Stimulated activated memory B cell treated with anti-CD40 and anti-IgM and Interleukin-4, amounts not matched to agents 10 μg/mL and 1 μg/mL and 100 μg/mL, for 72 hours (primary cell): ENCODE measurements around the gene PDK1.
"Not testable (repeated sequence)": the region's sequence is repeated elsewhere in the genome, so short reads cannot be mapped to it uniquely, and the experiment has no call there.

Source experiments
- ATAC-seq: fragments of 150-1000 bp; cut with Tn5 transposase; 2 replicates; pipeline ENCODE4 v1.10.0; 2021
- H3K27ac Mint-ChIP-seq: one replicate; pipeline ENCODE4 v1.8.0; 2022; ENCODE audit warnings: mild to moderate bottlenecking, mixed read lengths
- H3K27me3 Mint-ChIP-seq: one replicate; pipeline ENCODE4 v1.8.0; 2022; ENCODE audit warnings: mixed read lengths
- H3K36me3 Mint-ChIP-seq: one replicate; pipeline ENCODE4 v1.8.0; 2022; ENCODE audit warnings: mixed read lengths
- H3K4me1 Mint-ChIP-seq: one replicate; pipeline ENCODE4 v1.8.0; 2022; ENCODE audit warnings: mixed read lengths
- H3K4me3 Mint-ChIP-seq: one replicate; pipeline ENCODE4 v1.8.0; 2022; ENCODE audit warnings: mild to moderate bottlenecking, moderate library complexity, mixed read lengths
- H3K9me3 Mint-ChIP-seq: one replicate; pipeline ENCODE4 v1.8.0; 2022; ENCODE audit warnings: mixed read lengths

PDK1 gene

GRCh38 chr2:172571245-172571644, 15.4 kb downstream of the PDK1 start:
- Mint-ChIP-seq H3K27me3 (no peaks in the 10 kb centered on the region), H3K27ac (no peak overlapping the region), H3K4me1 (peaks cover 3% of the 10 kb centered on the region)

GRCh38 chr2:172572981-172573380, 17.1 kb downstream of the PDK1 start:
- Mint-ChIP-seq H3K4me3 (no peak overlapping the region), H3K27ac (no peak overlapping the region), H3K4me1 (peaks cover 7% of the 10 kb centered on the region), H3K9me3 (peaks cover 19% of the 10 kb centered on the region), H3K27me3 (no peaks in the 10 kb centered on the region), H3K36me3 (peaks cover 81% of the 10 kb centered on the region)
- no peak for ATAC-seq

More at GRCh38 chr2:172571245-172571644, 15.4 kb downstream of the PDK1 start:
- Mint-ChIP-seq H3K4me3 (no peak overlapping the region), H3K36me3 (peaks cover 77% of the 10 kb centered on the region), H3K9me3 (peaks cover 12% of the 10 kb centered on the region)
- no peak for ATAC-seq

- no peak for ATAC-seq
- no peak overlapping the region for H3K4me3 Mint-ChIP-seq
- H3K27me3 Mint-ChIP-seq = no peaks in the 10 kb centered on the region
- peaks cover 92% of the 10 kb centered on the region for H3K36me3 Mint-ChIP-seq
- H3K4me1 Mint-ChIP-seq = peaks cover 7% of the 10 kb centered on the region
- peaks cover 23% of the 10 kb centered on the region for H3K9me3 Mint-ChIP-seq
- H3K27ac Mint-ChIP-seq = no peak overlapping the region
These were observed 19.1 kb downstream of the PDK1 start for GRCh38 chr2:172574965-172575364.

GRCh38 chr2:172578054-172578453, 22.2 kb downstream of the PDK1 start:
- Mint-ChIP-seq H3K4me1 (peaks cover 14% of the 10 kb centered on the region), H3K27me3 (no peaks in the 10 kb centered on the region), H3K4me3 (no peak overlapping the region), H3K36me3 (peaks cover 94% of the 10 kb centered on the region), H3K27ac (no peak overlapping the region), H3K9me3 (peaks cover 23% of the 10 kb centered on the region)
- ATAC-seq = no peak

- no peaks in the 10 kb centered on the region for H3K27me3 Mint-ChIP-seq
- no peak overlapping the region for H3K27ac Mint-ChIP-seq
- no peak overlapping the region for H3K4me3 Mint-ChIP-seq
- peaks cover 15% of the 10 kb centered on the region for H3K4me1 Mint-ChIP-seq
- ATAC-seq = no peak
- H3K9me3 Mint-ChIP-seq = peaks cover 21% of the 10 kb centered on the region
- H3K36me3 Mint-ChIP-seq = peaks cover 84% of the 10 kb centered on the region
These were observed 23.1 kb downstream of the PDK1 start for GRCh38 chr2:172578860-172579512.

- ATAC-seq = no peak
- Mint-ChIP-seq H3K4me1 (peaks cover 15% of the 10 kb centered on the region), H3K27ac (no peak overlapping the region), H3K36me3 (peaks cover 69% of the 10 kb centered on the region), H3K27me3 (no peaks in the 10 kb centered on the region), H3K4me3 (no peak overlapping the region), H3K9me3 (peaks cover 14% of the 10 kb centered on the region)
These were observed 24.7 kb downstream of the PDK1 start for GRCh38 chr2:172580544-172580943.

- Mint-ChIP-seq H3K36me3 (peaks cover 65% of the 10 kb centered on the region), H3K9me3 (peaks cover 6% of the 10 kb centered on the region), H3K27me3 (no peaks in the 10 kb centered on the region), H3K4me1 (peaks cover 8% of the 10 kb centered on the region), H3K27ac (no peak overlapping the region), H3K4me3 (no peak overlapping the region)
- ATAC-seq = no peak
These were observed 26.8 kb downstream of the PDK1 start for GRCh38 chr2:172582656-172583055.

- Mint-ChIP-seq H3K36me3 (peaks cover 69% of the 10 kb centered on the region), H3K9me3 (no peaks in the 10 kb centered on the region), H3K4me1 (peaks cover 8% of the 10 kb centered on the region), H3K27ac (no peak overlapping the region), H3K4me3 (no peak overlapping the region), H3K27me3 (no peaks in the 10 kb centered on the region)
- no peak for ATAC-seq
These were observed 30.5 kb downstream of the PDK1 start for GRCh38 chr2:172586245-172586891.

GRCh38 chr2:172587231-172587630, 31.3 kb downstream of the PDK1 start:
- H3K4me1 Mint-ChIP-seq, H3K4me3 Mint-ChIP-seq, H3K27me3 Mint-ChIP-seq, H3K27ac Mint-ChIP-seq, H3K9me3 Mint-ChIP-seq, ATAC-seq: not testable (repeated sequence)
- H3K36me3 Mint-ChIP-seq = peaks cover 64% of the 10 kb centered on the region

GRCh38 chr2:172588931-172589330, 33.0 kb downstream of the PDK1 start:
- H3K4me1 Mint-ChIP-seq = no peaks in the 10 kb centered on the region
- H3K36me3 Mint-ChIP-seq = peaks cover 59% of the 10 kb centered on the region
- no peaks in the 10 kb centered on the region for H3K9me3 Mint-ChIP-seq
- H3K27me3 Mint-ChIP-seq = no peaks in the 10 kb centered on the region
- no peak overlapping the region for H3K4me3 Mint-ChIP-seq
- no peak overlapping the region for H3K27ac Mint-ChIP-seq
- ATAC-seq = no peak

- not testable (repeated sequence) for H3K4me1 Mint-ChIP-seq, H3K4me3 Mint-ChIP-seq, ATAC-seq, H3K27ac Mint-ChIP-seq, H3K27me3 Mint-ChIP-seq, H3K9me3 Mint-ChIP-seq
- peaks cover 58% of the 10 kb centered on the region for H3K36me3 Mint-ChIP-seq
These were observed 35.5 kb downstream of the PDK1 start for GRCh38 chr2:172591386-172591785.

GRCh38 chr2:172592190-172592589, 36.3 kb downstream of the PDK1 start:
- H3K4me1 Mint-ChIP-seq, ATAC-seq, H3K4me3 Mint-ChIP-seq, H3K27ac Mint-ChIP-seq, H3K27me3 Mint-ChIP-seq, H3K9me3 Mint-ChIP-seq: not testable (repeated sequence)
- H3K36me3 Mint-ChIP-seq = peaks cover 53% of the 10 kb centered on the region

GRCh38 chr2:172596776-172597175, 40.9 kb downstream of the PDK1 start:
- ATAC-seq = no peak
- Mint-ChIP-seq H3K27ac (no peak overlapping the region), H3K9me3 (no peaks in the 10 kb centered on the region), H3K36me3 (peaks cover 28% of the 10 kb centered on the region), H3K4me1 (no peaks in the 10 kb centered on the region), H3K4me3 (no peak overlapping the region), H3K27me3 (no peaks in the 10 kb centered on the region)

GRCh38 chr2:172597176-172597842, 41.4 kb downstream of the PDK1 start:
- no peaks in the 10 kb centered on the region for H3K9me3 Mint-ChIP-seq
- no peak overlapping the region for H3K4me3 Mint-ChIP-seq
- H3K4me1 Mint-ChIP-seq = no peaks in the 10 kb centered on the region
- no peak for ATAC-seq
- no peaks in the 10 kb centered on the region for H3K27me3 Mint-ChIP-seq
- H3K27ac Mint-ChIP-seq = no peak overlapping the region
- H3K36me3 Mint-ChIP-seq = peaks cover 24% of the 10 kb centered on the region

- H3K27ac Mint-ChIP-seq = no peak overlapping the region
- ATAC-seq = no peak
- H3K36me3 Mint-ChIP-seq = peaks cover 46% of the 10 kb centered on the region
- no peaks in the 10 kb centered on the region for H3K4me1 Mint-ChIP-seq
- H3K27me3 Mint-ChIP-seq = no peaks in the 10 kb centered on the region
- no peak overlapping the region for H3K4me3 Mint-ChIP-seq
- H3K9me3 Mint-ChIP-seq = no peaks in the 10 kb centered on the region
These were observed 44.1 kb downstream of the PDK1 start for GRCh38 chr2:172599947-172600346.

- H3K27ac Mint-ChIP-seq = no peak overlapping the region
- H3K4me3 Mint-ChIP-seq = no peak overlapping the region
- H3K27me3 Mint-ChIP-seq = no peaks in the 10 kb centered on the region
These were observed 44.7 kb downstream of the PDK1 start for GRCh38 chr2:172600557-172601008.

More at GRCh38 chr2:172600557-172601008, 44.7 kb downstream of the PDK1 start:
- Mint-ChIP-seq H3K9me3 (no peaks in the 10 kb centered on the region), H3K4me1 (no peaks in the 10 kb centered on the region), H3K36me3 (peaks cover 47% of the 10 kb centered on the region)
- ATAC-seq = no peak
